GM18511 (cell line): ENCODE measurements around the gene ERMP1.
A peak's percentile ranks its signal among the peaks of the same experiment; 100 is the strongest.
"Not testable (repeated sequence)": the region's sequence is repeated elsewhere in the genome, so short reads cannot be mapped to it uniquely, and the experiment has no call there.

Experiments
- ATAC-seq: cut with Tn5 transposase; IDR thresholded peaks from one replicate; pipeline ENCODE4 v1.9.1; 2021; ENCODE audit warnings: mild to moderate bottlenecking, moderate library complexity; ENCODE audit not compliant: unreplicated experiment

The ERMP1 gene

GRCh38 chr9:5832538-5833529, at the start of gene ERMP1:
Gene ERMP1 (minus strand): TSS chr9:5833117. CDS start chr9:5833027, 90 bp downstream.
- ATAC-seq, result peak; percentile 85

- not testable (repeated sequence) for ATAC-seq
Measured at GRCh38 chr9:5882244-5883012, 49.5 kb upstream of the ERMP1 start.

- ATAC-seq, result no peak
Measured at GRCh38 chr9:5879419-5880181, 46.7 kb upstream of the ERMP1 start.

GRCh38 chr9:5876711-5877110, 43.8 kb upstream of the ERMP1 start:
- ATAC-seq, result no peak

- no peak for ATAC-seq
Measured at GRCh38 chr9:5876026-5876425, 43.1 kb upstream of the ERMP1 start.

GRCh38 chr9:5874048-5874447, 41.1 kb upstream of the ERMP1 start:
- ATAC-seq, result no peak

- no peak for ATAC-seq
Measured at GRCh38 chr9:5873439-5873838, 40.5 kb upstream of the ERMP1 start.

GRCh38 chr9:5872511-5872910, 39.6 kb upstream of the ERMP1 start:
- ATAC-seq, result no peak

- no peak for ATAC-seq
Measured at GRCh38 chr9:5871785-5872184, 38.9 kb upstream of the ERMP1 start.

GRCh38 chr9:5870691-5871090, 37.8 kb upstream of the ERMP1 start:
- ATAC-seq, result no peak

- no peak for ATAC-seq
Measured at GRCh38 chr9:5870020-5870339, 37.1 kb upstream of the ERMP1 start.

- ATAC-seq, result no peak
Measured at GRCh38 chr9:5869315-5870019, 36.5 kb upstream of the ERMP1 start.

GRCh38 chr9:5868235-5868634, 35.3 kb upstream of the ERMP1 start:
- no peak for ATAC-seq

- no peak for ATAC-seq
Measured at GRCh38 chr9:5866685-5867084, 33.8 kb upstream of the ERMP1 start.

GRCh38 chr9:5866272-5866671, 33.4 kb upstream of the ERMP1 start:
- no peak for ATAC-seq

- ATAC-seq, result no peak
Measured at GRCh38 chr9:5864446-5864845, 31.5 kb upstream of the ERMP1 start.

GRCh38 chr9:5863092-5863746, 30.3 kb upstream of the ERMP1 start:
- ATAC-seq, result no peak

- ATAC-seq, result no peak
Measured at GRCh38 chr9:5858833-5859232, 25.9 kb upstream of the ERMP1 start.

- ATAC-seq, result no peak
Measured at GRCh38 chr9:5857928-5858327, 25.0 kb upstream of the ERMP1 start.
